Cardiac septum (tissue), 1 donor: ENCODE results near the gene KLF7. TPM values are rescaled to one million over a fixed set of nuclear protein-coding genes. Genes with fewer than 3 reads are reported as not detected.

Source experiments
- DNase-seq: peaks from one replicate; pipeline ENCODE4 v3.0.0-alpha.2; 2020; ENCODE audit warnings: low spot score
- intact Hi-C: fragments of 100-400 bp; cut with DNase I; formaldehyde crosslinking; loops from one replicate; pipeline ENCODE4 v1.14.0; 2022
- total RNA-seq: library from RNA; stranded (reverse); fragmentation: NEBNext Ultra II Directional; extraction: Animal tissue kit (Norgen Biotek cat#: 25700); gene quantifications from one replicate; pipeline ENCODE4 v1.2.1, GENCODE V29; 2021
- donor health status: DM: no; HTN: no; CAD: no.

The KLF7 gene
- total RNA-seq, 1 donor from 2014 or later, result 34.4 TPM

GRCh38 chr2:207133820-207134519, 31.8 kb downstream of the KLF7 start:
- DNase-seq, result peak; percentile 88
- intact Hi-C loops, result loop anchor here (5.0 kb wide), 2 partner anchors 33 to 47 kb away; partner anchors contain the start of gene KLF7

GRCh38 chr2:207133458-207133819, 32.3 kb downstream of the KLF7 start:
- no peak for DNase-seq
- intact Hi-C loops, result loop anchor here (5.0 kb wide), 2 partner anchors 34 to 46 kb away; partner anchors contain the start of gene KLF7

GRCh38 chr2:207132019-207132418, 33.7 kb downstream of the KLF7 start:
- no peak for DNase-seq
- intact Hi-C loops, result loop anchor here (5.0 kb wide), 2 partner anchors 35 to 45 kb away; partner anchors contain the start of gene KLF7

GRCh38 chr2:207131594-207131993, 34.2 kb downstream of the KLF7 start:
- no peak for DNase-seq
- intact Hi-C loops, result loop anchor here (5.0 kb wide), 2 partner anchors 36 to 44 kb away; partner anchors contain the start of gene KLF7

GRCh38 chr2:207130958-207131521, 34.7 kb downstream of the KLF7 start:
- DNase-seq, result no peak
- intact Hi-C loops, result loop anchor here (5.0 kb wide), 2 partner anchors 36 to 44 kb away; partner anchors contain the start of gene KLF7

- no peak for DNase-seq
- intact Hi-C loops, result loop anchor here (5.0 kb wide), 2 partner anchors 37 to 43 kb away; partner anchors contain the start of gene KLF7
Measured at GRCh38 chr2:207129821-207130220, 35.9 kb downstream of the KLF7 start.

GRCh38 chr2:207128867-207129266, 36.9 kb downstream of the KLF7 start:
- intact Hi-C loops, result no loop called here

GRCh38 chr2:207126724-207127308, 38.9 kb downstream of the KLF7 start:
- intact Hi-C loops, result no loop called here
- no peak for DNase-seq

More at GRCh38 chr2:207128867-207129266, 36.9 kb downstream of the KLF7 start:
- no peak for DNase-seq

GRCh38 chr2:207123776-207124391, 41.9 kb downstream of the KLF7 start:
- intact Hi-C loops, result no loop called here
- no peak for DNase-seq

GRCh38 chr2:207123335-207123744, 42.4 kb downstream of the KLF7 start:
- DNase-seq, result no peak
- intact Hi-C loops, result no loop called here

GRCh38 chr2:207122651-207123334, 43.0 kb downstream of the KLF7 start:
- DNase-seq, result no peak
- intact Hi-C loops, result no loop called here

- DNase-seq, result no peak
- intact Hi-C loops, result no loop called here
Measured at GRCh38 chr2:207121784-207122183, 44.0 kb downstream of the KLF7 start.

- DNase-seq, result no peak
- intact Hi-C loops, result no loop called here
Measured at GRCh38 chr2:207119048-207119447, 46.7 kb downstream of the KLF7 start.

GRCh38 chr2:207117668-207118067, 48.1 kb downstream of the KLF7 start:
- DNase-seq, result no peak
- intact Hi-C loops, result no loop called here

- DNase-seq, result no peak
- intact Hi-C loops, result no loop called here
Measured at GRCh38 chr2:207115715-207116364, 49.9 kb downstream of the KLF7 start.

- no peak for DNase-seq
- intact Hi-C loops, result no loop called here
Measured at GRCh38 chr2:207113414-207113813, 52.3 kb downstream of the KLF7 start.

GRCh38 chr2:207112785-207113184, 53.0 kb downstream of the KLF7 start:
- DNase-seq, result no peak
- intact Hi-C loops, result no loop called here

GRCh38 chr2:207112383-207112782, 53.4 kb downstream of the KLF7 start:
- intact Hi-C loops, result no loop called here
- no peak for DNase-seq

- intact Hi-C loops, result no loop called here
- DNase-seq, result no peak
Measured at GRCh38 chr2:207111757-207112156, 54.0 kb downstream of the KLF7 start.
